Measurements from ENCODE around the gene SLC37A4. TPM values are rescaled to one million over a fixed set of nuclear protein-coding genes. Genes with fewer than 3 reads are reported as not detected.
A peak's percentile ranks its signal among the peaks of the same experiment; 100 is the strongest.

Gene SLC37A4
- total and polyA plus RNA-seq, 2 of the 13 experiments (the other 11 are each of a cell fraction or from before 2014, with no cell fraction given), result 43.0 to 56.1 TPM

DNA sequence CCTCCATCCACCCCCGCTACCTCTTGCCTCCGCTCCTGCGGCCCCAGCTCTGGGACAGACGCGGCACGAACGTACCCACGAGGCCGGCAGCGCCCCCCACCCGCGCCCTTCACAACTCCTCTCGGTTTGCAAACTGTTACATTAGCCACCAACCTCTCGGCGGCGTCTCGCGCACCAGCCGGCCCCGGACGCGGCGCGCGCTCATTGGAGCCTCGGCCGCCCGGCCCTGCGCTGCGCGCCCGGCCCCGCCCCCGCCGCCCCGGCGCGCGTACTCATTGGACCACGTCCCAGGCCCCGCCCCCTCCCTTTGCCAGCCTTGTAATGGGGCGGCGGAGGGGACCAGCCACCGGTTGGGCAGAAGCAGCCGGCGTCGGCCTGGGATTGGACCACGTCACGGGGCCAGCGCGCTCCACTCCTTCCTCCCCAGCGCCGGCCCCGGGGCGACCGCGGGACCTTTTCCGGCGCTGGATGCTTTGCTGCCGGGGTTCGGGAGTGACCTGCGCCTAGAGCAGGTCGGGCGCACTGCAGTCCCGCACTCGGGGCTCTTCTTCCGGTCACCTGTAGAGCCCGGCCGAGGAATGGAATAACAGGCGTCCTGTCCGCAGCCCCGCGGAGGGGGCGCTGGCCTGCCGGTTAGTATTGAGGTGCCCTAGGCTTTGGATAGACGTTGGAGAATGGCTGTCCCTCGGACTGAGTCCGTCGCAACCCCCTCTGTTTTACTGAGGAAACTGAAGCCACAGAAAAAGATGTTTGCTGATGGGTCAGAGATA lies 26.5 kb upstream of the SLC37A4 start, which contains the start of gene HYOU1 (continued):
- peak; percentile 86; the same call in 1 of the 3 replicates for TF ChIP-seq MXI1 (IDR thresholded peaks at IDR 0.05; ENCODE audit: borderline replicate concordance, low read depth, low read length)
- no peak; the same call in 1 of the 2 replicates for TF ChIP-seq ZNF761 (CRISPR knock-in tag; conservative IDR thresholded peaks at IDR 0.05)
- TF ChIP-seq, protein P1, sequence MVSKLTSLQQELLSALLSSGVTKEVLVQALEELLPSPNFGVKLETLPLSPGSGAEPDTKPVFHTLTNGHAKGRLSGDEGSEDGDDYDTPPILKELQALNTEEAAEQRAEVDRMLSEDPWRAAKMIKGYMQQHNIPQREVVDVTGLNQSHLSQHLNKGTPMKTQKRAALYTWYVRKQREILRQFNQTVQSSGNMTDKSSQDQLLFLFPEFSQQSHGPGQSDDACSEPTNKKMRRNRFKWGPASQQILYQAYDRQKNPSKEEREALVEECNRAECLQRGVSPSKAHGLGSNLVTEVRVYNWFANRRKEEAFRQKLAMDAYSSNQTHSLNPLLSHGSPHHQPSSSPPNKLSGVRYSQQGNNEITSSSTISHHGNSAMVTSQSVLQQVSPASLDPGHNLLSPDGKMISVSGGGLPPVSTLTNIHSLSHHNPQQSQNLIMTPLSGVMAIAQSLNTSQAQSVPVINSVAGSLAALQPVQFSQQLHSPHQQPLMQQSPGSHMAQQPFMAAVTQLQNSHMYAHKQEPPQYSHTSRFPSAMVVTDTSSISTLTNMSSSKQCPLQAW (CRISPR knock-in tag; IDR thresholded peaks at IDR 0.05), result peak; percentile 71; the same call in 1 of the 2 replicates
- no peak for TF ChIP-seq ZNF569 (CRISPR knock-in tag; IDR thresholded peaks at IDR 0.05; ENCODE audit: borderline replicate concordance)
- no peak for TF ChIP-seq MAF1 (CRISPR knock-in tag; IDR thresholded peaks at IDR 0.05; ENCODE audit: borderline replicate concordance)
- TF ChIP-seq, protein P2, sequence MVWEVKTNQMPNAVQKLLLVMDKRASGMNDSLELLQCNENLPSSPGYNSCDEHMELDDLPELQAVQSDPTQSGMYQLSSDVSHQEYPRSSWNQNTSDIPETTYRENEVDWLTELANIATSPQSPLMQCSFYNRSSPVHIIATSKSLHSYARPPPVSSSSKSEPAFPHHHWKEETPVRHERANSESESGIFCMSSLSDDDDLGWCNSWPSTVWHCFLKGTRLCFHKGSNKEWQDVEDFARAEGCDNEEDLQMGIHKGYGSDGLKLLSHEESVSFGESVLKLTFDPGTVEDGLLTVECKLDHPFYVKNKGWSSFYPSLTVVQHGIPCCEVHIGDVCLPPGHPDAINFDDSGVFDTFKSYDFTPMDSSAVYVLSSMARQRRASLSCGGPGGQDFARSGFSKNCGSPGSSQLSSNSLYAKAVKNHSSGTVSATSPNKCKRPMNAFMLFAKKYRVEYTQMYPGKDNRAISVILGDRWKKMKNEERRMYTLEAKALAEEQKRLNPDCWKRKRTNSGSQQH (CRISPR knock-in tag; IDR thresholded peaks at IDR 0.05; ENCODE audit: low read depth), result 0 out of 2 replicates have a peak, but pooled peaks have one; percentile 45
- no peak for TF ChIP-seq ZNF33A (CRISPR knock-in tag; IDR thresholded peaks at IDR 0.05; ENCODE audit: borderline replicate concordance)
- TF ChIP-seq, protein P3, sequence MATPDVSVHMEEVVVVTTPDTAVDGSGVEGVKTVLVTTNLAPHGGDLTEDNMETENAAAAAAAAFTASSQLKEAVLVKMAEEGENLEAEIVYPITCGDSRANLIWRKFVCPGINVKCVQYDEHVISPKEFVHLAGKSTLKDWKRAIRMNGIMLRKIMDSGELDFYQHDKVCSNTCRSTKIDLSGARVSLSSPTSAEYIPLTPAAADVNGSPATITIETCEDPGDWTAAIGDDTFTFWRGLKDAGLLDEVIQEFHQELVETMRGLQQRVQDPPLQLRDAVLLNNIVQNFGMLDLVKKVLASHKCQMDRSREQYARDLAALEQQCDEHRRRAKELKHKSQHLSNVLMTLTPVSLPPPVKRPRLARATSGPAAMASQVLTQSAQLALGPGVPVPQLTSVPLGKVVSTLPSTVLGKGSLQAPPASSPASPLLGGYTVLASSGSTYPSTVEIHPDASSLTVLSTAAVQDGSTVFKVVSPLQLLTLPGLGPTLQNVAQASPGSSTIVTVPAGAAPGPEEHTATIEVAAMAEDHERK (CRISPR knock-in tag; IDR thresholded peaks at IDR 0.05; ENCODE audit: low read depth), result peak; percentile 58; the same call in 1 of the 2 replicates
- no peak for TF ChIP-seq ZSCAN9 (CRISPR knock-in tag; IDR thresholded peaks at IDR 0.05; ENCODE audit: borderline replicate concordance)
- TF ChIP-seq ATF1 (CRISPR knock-in tag; IDR thresholded peaks at IDR 0.05), result peak; percentile 73; the same call in 1 of the 2 replicates
- TF ChIP-seq ZNF329 (CRISPR knock-in tag; IDR thresholded peaks at IDR 0.05; ENCODE audit: low read depth), result no peak
- no peak for TF ChIP-seq CCAR2 (optimal IDR thresholded peaks at IDR 0.05; ENCODE audit: low read depth, low read length)
- no peak for TF ChIP-seq NR1H2 (CRISPR knock-in tag; IDR thresholded peaks at IDR 0.05; ENCODE audit: borderline replicate concordance, low read depth)
- no peak for TF ChIP-seq FOSL1 (CRISPR knock-in tag; IDR thresholded peaks at IDR 0.05; ENCODE audit: borderline replicate concordance)
- peak; percentile 31; the same call in 1 of the 2 replicates for TF ChIP-seq ATF7-NPFF (CRISPR knock-in tag; IDR thresholded peaks at IDR 0.05; ENCODE audit: low read depth)
- peak; percentile 77 for TF ChIP-seq PHF20 (CRISPR knock-in tag; IDR thresholded peaks at IDR 0.05)
- no peak; the same call in 1 of the 2 replicates for TF ChIP-seq HNRNPL (IDR thresholded peaks at IDR 0.05; ENCODE audit: low read depth, low read length)
- TF ChIP-seq, protein P4, sequence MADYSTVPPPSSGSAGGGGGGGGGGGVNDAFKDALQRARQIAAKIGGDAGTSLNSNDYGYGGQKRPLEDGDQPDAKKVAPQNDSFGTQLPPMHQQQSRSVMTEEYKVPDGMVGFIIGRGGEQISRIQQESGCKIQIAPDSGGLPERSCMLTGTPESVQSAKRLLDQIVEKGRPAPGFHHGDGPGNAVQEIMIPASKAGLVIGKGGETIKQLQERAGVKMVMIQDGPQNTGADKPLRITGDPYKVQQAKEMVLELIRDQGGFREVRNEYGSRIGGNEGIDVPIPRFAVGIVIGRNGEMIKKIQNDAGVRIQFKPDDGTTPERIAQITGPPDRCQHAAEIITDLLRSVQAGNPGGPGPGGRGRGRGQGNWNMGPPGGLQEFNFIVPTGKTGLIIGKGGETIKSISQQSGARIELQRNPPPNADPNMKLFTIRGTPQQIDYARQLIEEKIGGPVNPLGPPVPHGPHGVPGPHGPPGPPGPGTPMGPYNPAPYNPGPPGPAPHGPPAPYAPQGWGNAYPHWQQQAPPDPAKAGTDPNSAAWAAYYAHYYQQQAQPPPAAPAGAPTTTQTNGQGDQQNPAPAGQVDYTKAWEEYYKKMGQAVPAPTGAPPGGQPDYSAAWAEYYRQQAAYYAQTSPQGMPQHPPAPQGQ (CRISPR knock-in tag; IDR thresholded peaks at IDR 0.05; ENCODE audit: borderline replicate concordance), result no peak
- no peak for TF ChIP-seq NBN (conservative IDR thresholded peaks at IDR 0.05)
- TF ChIP-seq ZNF350 (CRISPR knock-in tag; IDR thresholded peaks at IDR 0.05; ENCODE audit: borderline replicate concordance, low read depth), result 0 out of 2 replicates have a peak, but pooled peaks have one; percentile 43

Measured in HepG2 (cell line).